ENCODE results near the gene SNRPF. TPM values are rescaled to one million over a fixed set of nuclear protein-coding genes. Genes with fewer than 3 reads are reported as not detected.

Gene SNRPF
- total and polyA plus RNA-seq, 2 experiments from 2014 or later, result 10.9 to 54.6 TPM

DNA sequence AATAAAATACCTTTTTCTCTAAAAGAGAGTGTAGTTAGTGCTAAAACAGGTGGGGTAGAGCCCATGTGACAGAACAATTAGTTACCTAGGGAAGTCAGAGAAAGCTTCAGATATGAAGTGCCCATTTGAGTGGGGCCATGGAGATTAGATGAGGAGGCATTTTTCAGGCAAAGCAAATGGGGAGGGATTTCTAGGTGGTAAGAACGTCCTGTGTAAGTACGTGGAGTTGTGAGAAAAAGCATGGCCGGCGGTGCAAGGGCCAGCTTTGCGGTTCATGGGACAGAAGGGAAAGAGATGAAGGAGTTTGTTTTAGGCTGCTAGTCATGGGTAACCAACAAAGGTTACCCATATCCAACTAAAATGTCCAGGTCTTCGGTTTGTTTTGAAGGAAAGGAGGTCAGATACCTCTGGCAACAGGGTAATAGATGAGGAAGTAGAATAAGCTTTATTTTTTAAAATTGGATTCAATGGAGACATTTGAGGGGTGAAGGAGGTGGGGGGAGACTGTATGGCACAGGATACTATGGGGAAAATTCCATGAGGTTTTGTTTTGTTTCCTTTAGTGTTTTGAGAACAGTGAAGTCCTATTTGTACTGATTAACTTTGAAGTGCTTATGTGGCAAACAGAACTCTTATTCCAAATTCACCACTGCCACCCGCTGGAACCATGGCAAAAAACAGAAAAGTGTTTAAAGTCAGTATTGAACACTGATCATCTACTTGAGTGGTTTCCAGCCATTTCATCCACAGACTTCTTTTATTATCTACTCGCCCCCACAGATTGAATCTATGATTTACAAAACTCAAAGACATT is 10.0 kb upstream of the SNRPF start:
- Histone ChIP-seq H3K36me3 (replicated peaks; ENCODE audit: insufficient read depth, low read depth) (no peaks in the 10 kb centered on the region), H3K27me3 (no peaks in the 10 kb centered on the region), H3K9me2 (replicated peaks; ENCODE audit: insufficient read depth) (no peaks in the 10 kb centered on the region), H4K20me1 (ENCODE audit: insufficient read depth, poor library complexity, severe bottlenecking) (no peaks in the 10 kb centered on the region), H2AFZ (peak overlapping the region; percentile 31), H3K9me3 (ENCODE audit: low read depth) (no peaks in the 10 kb centered on the region), H3K4me3 (no peak overlapping the region), H3K79me2 (no peaks in the 10 kb centered on the region), H3K4me1 (ENCODE audit: insufficient read depth) (no peaks in the 10 kb centered on the region), H3K27ac (no peak overlapping the region), H3K4me2 (no peak overlapping the region)
- no peak for TF ChIP-seq EZH2phosphoT487 (IDR thresholded peaks at IDR 0.05; ENCODE audit: low read depth, severe bottlenecking, unreplicated experiment)
- TF ChIP-seq EZH2 (IDR thresholded peaks at IDR 0.05; ENCODE audit: borderline replicate concordance), result no peak
- TF ChIP-seq CTCF (IDR thresholded peaks at IDR 0.05; ENCODE audit: poor library complexity), result peak; percentile 47
- DNase-seq (ENCODE audit: low spot score), result peak; percentile 26
- WGBS (ENCODE audit: low lambda C conversion rate, missing lambda C conversion rate), result 60% methylated on average over 8 of the region's 8 CpGs

DNA sequence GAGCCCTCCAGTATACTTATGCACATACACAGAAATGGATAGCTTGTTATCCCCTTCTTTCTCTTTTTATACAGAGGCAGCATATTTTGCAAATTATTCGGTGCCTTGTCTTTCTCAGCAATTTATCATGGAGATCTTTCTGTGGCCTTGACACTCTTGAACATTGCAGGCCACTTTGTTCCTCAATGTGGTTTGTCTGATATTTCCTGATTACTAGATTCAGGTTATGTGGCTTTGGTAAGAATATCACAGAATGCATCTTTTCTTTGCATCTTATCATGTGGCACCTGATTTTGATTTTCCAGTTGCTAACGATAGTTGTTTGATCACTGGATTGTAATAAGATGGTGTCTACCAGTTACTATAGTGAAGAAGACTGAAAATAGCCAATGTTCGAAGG is 7.1 kb upstream of the SNRPF start:
- no peak overlapping the region for H3K27ac ChIP-seq
- no peak overlapping the region for H3K4me2 ChIP-seq
- H3K79me2 ChIP-seq, result no peaks in the 10 kb centered on the region
- H2AFZ ChIP-seq, result no peak overlapping the region
- no peaks in the 10 kb centered on the region for H3K36me3 ChIP-seq (replicated peaks; ENCODE audit: insufficient read depth, low read depth)
- no peak for TF ChIP-seq CTCF (IDR thresholded peaks at IDR 0.05; ENCODE audit: poor library complexity)
- TF ChIP-seq EZH2 (IDR thresholded peaks at IDR 0.05; ENCODE audit: borderline replicate concordance), result no peak
- TF ChIP-seq EZH2phosphoT487 (IDR thresholded peaks at IDR 0.05; ENCODE audit: low read depth, severe bottlenecking, unreplicated experiment), result no peak
- H3K9me3 ChIP-seq (ENCODE audit: low read depth), result no peaks in the 10 kb centered on the region
- no peak for DNase-seq (ENCODE audit: low spot score)
- WGBS (ENCODE audit: low lambda C conversion rate, missing lambda C conversion rate), result 95% methylated on average over 3 of the region's 3 CpGs
- H3K4me1 ChIP-seq (ENCODE audit: insufficient read depth), result no peaks in the 10 kb centered on the region
- no peaks in the 10 kb centered on the region for H4K20me1 ChIP-seq (ENCODE audit: insufficient read depth, poor library complexity, severe bottlenecking)
- no peaks in the 10 kb centered on the region for H3K9me2 ChIP-seq (replicated peaks; ENCODE audit: insufficient read depth)
- H3K27me3 ChIP-seq, result no peaks in the 10 kb centered on the region
- H3K4me3 ChIP-seq, result no peak overlapping the region

- Histone ChIP-seq H3K4me3 (no peak overlapping the region), H3K9me2 (replicated peaks; ENCODE audit: insufficient read depth) (no peaks in the 10 kb centered on the region), H3K79me2 (no peaks in the 10 kb centered on the region), H3K36me3 (replicated peaks; ENCODE audit: insufficient read depth, low read depth) (no peaks in the 10 kb centered on the region), H2AFZ (no peak overlapping the region), H3K9me3 (ENCODE audit: low read depth) (no peaks in the 10 kb centered on the region), H3K4me1 (ENCODE audit: insufficient read depth) (no peaks in the 10 kb centered on the region), H3K4me2 (no peak overlapping the region), H4K20me1 (ENCODE audit: insufficient read depth, poor library complexity, severe bottlenecking) (no peaks in the 10 kb centered on the region), H3K27me3 (no peaks in the 10 kb centered on the region), H3K27ac (no peak overlapping the region)
- no peak for DNase-seq (ENCODE audit: low spot score)
- 85% methylated on average over 4 of the region's 4 CpGs for WGBS (ENCODE audit: low lambda C conversion rate, missing lambda C conversion rate)
- no peak for TF ChIP-seq EZH2phosphoT487 (IDR thresholded peaks at IDR 0.05; ENCODE audit: low read depth, severe bottlenecking, unreplicated experiment)
- no peak for TF ChIP-seq CTCF (IDR thresholded peaks at IDR 0.05; ENCODE audit: poor library complexity)
- TF ChIP-seq EZH2 (IDR thresholded peaks at IDR 0.05; ENCODE audit: borderline replicate concordance), result no peak
These were observed 6.6 kb upstream of the SNRPF start for GRCh38 chr12:95852133-95852532.
